GM21381 (cell line): Measurements from ENCODE around the gene HPSE.

Source experiments
- ATAC-seq: cut with Tn5 transposase; IDR thresholded peaks from one replicate; pipeline ENCODE4 v1.9.1; 2021; ENCODE audit warnings: mild to moderate bottlenecking, moderate library complexity; ENCODE audit not compliant: unreplicated experiment

Gene HPSE

DNA sequence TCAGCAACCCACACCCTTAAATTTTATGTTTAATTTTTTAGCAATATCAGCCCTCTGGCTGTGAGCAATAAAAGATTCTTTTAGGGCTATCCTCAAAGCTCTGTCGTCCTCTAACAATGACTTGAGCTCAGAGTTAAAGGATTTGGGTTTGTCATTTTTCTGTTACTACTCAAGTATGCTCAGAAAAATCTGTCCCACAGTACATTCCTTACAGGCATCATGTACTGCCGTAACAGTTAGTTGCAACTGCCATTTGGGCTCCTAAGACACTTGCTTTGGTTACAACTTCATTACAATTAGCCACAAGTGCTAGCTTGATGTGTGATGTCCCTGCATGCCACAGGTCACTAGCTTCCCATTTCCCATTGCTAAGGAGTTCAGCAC, 83.2 kb downstream of the HPSE start:
- ATAC-seq, result no peak

- no peak for ATAC-seq
Observed at GRCh38 chr4:83250687-83251446, 83.8 kb downstream of the HPSE start.

- ATAC-seq, result no peak
Observed at GRCh38 chr4:83248486-83248885, 86.2 kb downstream of the HPSE start.

DNA sequence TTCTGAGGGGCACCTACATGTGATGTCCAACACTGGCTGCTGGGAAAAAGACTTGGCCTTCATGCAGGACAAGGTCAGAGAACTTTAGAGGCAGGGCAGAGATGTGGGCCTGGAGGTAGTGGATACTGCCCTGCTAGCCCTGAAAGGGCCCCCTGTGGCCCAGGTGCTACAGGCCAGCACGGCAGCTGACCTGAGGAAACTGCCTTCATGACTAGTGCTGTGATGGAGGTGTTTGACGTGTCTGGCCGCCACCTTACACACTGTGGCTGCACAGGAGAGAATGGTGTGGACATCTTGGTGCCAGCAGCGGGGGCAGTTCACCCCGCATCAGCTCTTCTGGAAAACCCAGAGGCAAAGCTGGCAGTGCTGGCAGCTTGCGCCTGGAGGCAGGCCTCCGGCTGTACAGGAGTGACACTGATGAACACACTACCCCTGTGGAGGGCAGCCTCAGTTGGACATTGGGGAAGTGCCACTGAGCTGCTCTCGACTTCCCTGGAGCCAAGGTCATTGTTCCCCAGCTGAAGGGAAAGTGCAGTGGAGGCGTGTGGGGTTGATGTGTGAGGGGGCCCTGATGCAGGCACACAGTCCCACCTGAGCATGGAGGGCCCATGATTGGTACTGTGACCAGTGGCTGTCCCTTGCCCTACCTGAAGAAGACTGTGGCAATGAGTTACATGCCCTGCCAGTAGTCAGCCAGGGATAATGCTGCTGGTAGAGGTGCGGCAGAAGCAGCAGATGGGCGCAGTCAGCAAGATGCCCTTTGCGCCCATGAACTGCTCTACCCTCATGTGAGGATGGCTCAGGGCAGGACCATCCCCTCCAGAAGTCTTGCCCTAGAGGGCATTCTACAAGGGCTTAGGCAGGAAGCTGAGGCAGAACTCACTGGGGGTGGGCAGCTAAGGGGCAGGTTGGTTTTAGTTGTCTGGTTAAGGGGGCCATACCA, 87.0 kb downstream of the HPSE start:
- ATAC-seq, result no peak
